IMR-90 (cell line): ENCODE results near the gene ZSCAN12. TPM values are rescaled to one million over a fixed set of nuclear protein-coding genes. Genes with fewer than 3 reads are reported as not detected.

Experiments
- ATAC-seq: fragments of 200-7000 bp; cut with Tn5 transposase; 2 replicates; pipeline ENCODE4 v1.9.1; 2020; ENCODE audit warnings: low read depth, mild to moderate bottlenecking, moderate library complexity
- BruUV-seq: library from RNA; stranded (reverse); fragments of 400-500 nt; replicated peaks from 2 replicates; lab custom pipeline; 2021; lab: Mats Ljungman, UMichigan
- CTCF ChIA-PET: fragments of 300-600 bp; formaldehyde crosslinking; extraction: SDS; loops from one replicate; lab custom pipeline; 2021; ENCODE audit warnings: antibody characterized with exemption; lab: Yijun Ruan, JAX
- POLR2A ChIA-PET: fragments of 300-600 bp; sonication (Branson Sonifier 250); formaldehyde crosslinking; loops from one replicate; lab custom pipeline; 2022; ENCODE audit warnings: antibody characterized with exemption; ENCODE audit not compliant: unreplicated experiment; lab: Charles Lee
- DNase-seq: peaks from one replicate; pipeline ENCODE4 v3.0.0; 2013
- H2AFZ ChIP-seq: replicated peaks from 2 replicates; pipeline ENCODE3; 2013; ENCODE audit warnings: low read length, mild to moderate bottlenecking; ENCODE audit not compliant: poor library complexity
- H2AK5ac ChIP-seq: 2 replicates; pipeline ENCODE4 v1.6.1; 2013; ENCODE audit warnings: low read depth, low read length, inconsistent platforms
- H2AK9ac ChIP-seq: replicated peaks from 2 replicates; pipeline ENCODE3; 2013; ENCODE audit warnings: mild to moderate bottlenecking, low read depth, low read length, moderate library complexity; ENCODE audit not compliant: poor library complexity
- H2BK120ac ChIP-seq: 2 replicates; pipeline ENCODE4 v1.6.1; 2013; ENCODE audit warnings: low read depth, low read length, inconsistent platforms
- H2BK15ac ChIP-seq: 3 replicates; pipeline ENCODE4 v1.6.1; 2013; ENCODE audit warnings: low read depth, low read length, inconsistent platforms
- H2BK20ac ChIP-seq: 2 replicates; pipeline ENCODE4 v1.6.1; 2013; ENCODE audit warnings: low read depth, mild to moderate bottlenecking, inconsistent platforms, low read length, moderate library complexity
- H2BK5ac ChIP-seq: 2 replicates; pipeline ENCODE4 v1.6.1; 2013; ENCODE audit warnings: mild to moderate bottlenecking, low read depth, low read length, inconsistent platforms; ENCODE audit not compliant: poor library complexity, severe bottlenecking
- H3K14ac ChIP-seq: replicated peaks from 2 replicates; pipeline ENCODE4 v1.6.1; 2013; ENCODE audit warnings: low read depth, low read length, inconsistent platforms
- H3K18ac ChIP-seq: 2 replicates; pipeline ENCODE4 v1.6.1; 2013; ENCODE audit warnings: low read depth, low read length, control low read depth
- H3K23ac ChIP-seq: 2 replicates; pipeline ENCODE4 v1.6.1; 2013; ENCODE audit warnings: low read depth, low read length, inconsistent platforms
- H3K27ac ChIP-seq: 2 replicates; pipeline ENCODE4 v1.5.1; 2013; ENCODE audit warnings: mild to moderate bottlenecking, control low read depth, low read length; ENCODE audit not compliant: insufficient read depth
- H3K27me3 ChIP-seq: 2 replicates; pipeline ENCODE4 v1.6.1; 2013; ENCODE audit warnings: low read length; ENCODE audit not compliant: control insufficient read depth, insufficient read depth
- H3K36me3 ChIP-seq: 2 replicates; pipeline ENCODE4 v1.6.1; 2013; ENCODE audit warnings: low read length, mixed read lengths; ENCODE audit not compliant: control insufficient read depth, insufficient read depth
- H3K4ac ChIP-seq: 2 replicates; pipeline ENCODE4 v1.6.1; 2013; ENCODE audit warnings: low read depth, low read length, inconsistent platforms
- H3K4me1 ChIP-seq: 2 replicates; pipeline ENCODE4 v1.6.1; 2013; ENCODE audit warnings: low read length, mixed read lengths; ENCODE audit not compliant: control insufficient read depth, insufficient read depth
- H3K4me2 ChIP-seq: 2 replicates; pipeline ENCODE4 v1.6.1; 2013; ENCODE audit warnings: low read depth, mild to moderate bottlenecking, control low read depth, low read length, moderate library complexity
- H3K4me3 ChIP-seq: 2 replicates; pipeline ENCODE4 v1.5.1; 2013; ENCODE audit warnings: low read depth, mild to moderate bottlenecking, control low read depth, low read length, moderate library complexity; ENCODE audit not compliant: insufficient read depth
- H3K56ac ChIP-seq: 2 replicates; pipeline ENCODE4 v1.6.1; 2013; ENCODE audit warnings: low read length, inconsistent platforms; ENCODE audit not compliant: insufficient read depth; ENCODE audit errors: extremely low read depth
- H3K79me1 ChIP-seq, 2 experiments: 2 replicates each; pipeline ENCODE4 v1.6.1; 2013; ENCODE audit warnings: low read length in 2 of 2, inconsistent platforms in 1 of 2, low read depth in 1 of 2
- H3K9ac ChIP-seq: 2 replicates; pipeline ENCODE4 v1.6.1; 2013; ENCODE audit warnings: low read depth, low read length, control low read depth
- H3K9me1 ChIP-seq: 2 replicates; pipeline ENCODE4 v1.6.1; 2013; ENCODE audit warnings: low read length, inconsistent platforms; ENCODE audit not compliant: insufficient read depth
- H3K9me3 ChIP-seq: 2 replicates; pipeline ENCODE4 v1.6.1; 2013; ENCODE audit warnings: low read length; ENCODE audit not compliant: control insufficient read depth, insufficient read depth
- H4K20me1 ChIP-seq: 2 replicates; pipeline ENCODE4 v1.6.1; 2013; ENCODE audit warnings: low read length, inconsistent platforms; ENCODE audit not compliant: insufficient read depth
- H4K5ac ChIP-seq: 2 replicates; pipeline ENCODE4 v1.6.1; 2013; ENCODE audit warnings: mild to moderate bottlenecking, low read depth, low read length, control low read depth
- H4K8ac ChIP-seq, 2 experiments: 2 replicates each; pipeline ENCODE4 v1.6.1; 2013; ENCODE audit warnings: low read depth in 2 of 2, low read length in 2 of 2, control low read depth in 1 of 2, inconsistent platforms in 1 of 2
- H4K91ac ChIP-seq: 2 replicates; pipeline ENCODE4 v1.6.1; 2013; ENCODE audit warnings: low read depth, low read length, inconsistent platforms; ENCODE audit not compliant: insufficient read depth
- BHLHE40 ChIP-seq: fragments of 150-350 bp; IDR thresholded peaks from 2 replicates; pipeline ENCODE4 v1.6.1; 2016; ENCODE audit warnings: mild to moderate bottlenecking, low read depth, low read length
- CEBPB ChIP-seq: IDR thresholded peaks from 2 replicates; pipeline ENCODE4 v1.6.1; 2012; ENCODE audit warnings: low read depth, low read length, improper control_type of control experiment
- CHD1 ChIP-seq: IDR thresholded peaks from 2 replicates; pipeline ENCODE4 v1.6.1; 2012; ENCODE audit warnings: low read depth, low read length, improper control_type of control experiment
- CTCF ChIP-seq: conservative IDR thresholded peaks from 2 replicates; pipeline ENCODE4 v1.5.1; 2012; ENCODE audit warnings: mild to moderate bottlenecking, low read depth, low read length, improper control_type of control experiment
- ELK1 ChIP-seq: fragments of 150-350 bp; IDR thresholded peaks from 2 replicates; pipeline ENCODE4 v1.6.1; 2016; ENCODE audit warnings: low read depth, mild to moderate bottlenecking, low read length, moderate library complexity, borderline replicate concordance
- FOS ChIP-seq: fragments of 150-350 bp; IDR thresholded peaks from 2 replicates; pipeline ENCODE4 v1.6.1; 2016; ENCODE audit warnings: low read depth, low read length
- MAFK ChIP-seq: IDR thresholded peaks from 2 replicates; pipeline ENCODE4 v1.6.1; 2012; ENCODE audit warnings: low read depth, low read length, improper control_type of control experiment
- MXI1 ChIP-seq: IDR thresholded peaks from 2 replicates; pipeline ENCODE4 v1.6.1; 2012; ENCODE audit warnings: low read depth, mild to moderate bottlenecking, low read length, moderate library complexity, borderline replicate concordance
- NFE2L2 ChIP-seq: fragments of 150-350 bp; IDR thresholded peaks from 2 replicates; pipeline ENCODE4 v1.6.1; 2016; ENCODE audit warnings: low read depth, mild to moderate bottlenecking, low read length
- POLR2A ChIP-seq: IDR thresholded peaks from 2 replicates; pipeline ENCODE4 v1.6.1; 2012; ENCODE audit warnings: mild to moderate bottlenecking, low read depth, low read length
- RAD21 ChIP-seq: IDR thresholded peaks from 2 replicates; pipeline ENCODE4 v1.6.1; 2012; ENCODE audit warnings: low read length, improper control_type of control experiment
- RCOR1 ChIP-seq: IDR thresholded peaks from 2 replicates; pipeline ENCODE4 v1.6.1; 2012; ENCODE audit warnings: mild to moderate bottlenecking, low read length, improper control_type of control experiment; ENCODE audit not compliant: insufficient replicate concordance
- RFX5 ChIP-seq: IDR thresholded peaks from 2 replicates; pipeline ENCODE4 v1.8.0; 2012; ENCODE audit warnings: low read depth, mild to moderate bottlenecking, low read length, moderate library complexity
- SMC3 ChIP-seq: fragments of 150-350 bp; IDR thresholded peaks from 2 replicates; pipeline ENCODE4 v1.6.1; 2016; ENCODE audit warnings: low read depth, mild to moderate bottlenecking, antibody characterized with exemption, low read length, moderate library complexity
- USF2 ChIP-seq: fragments of 150-350 bp; IDR thresholded peaks from 2 replicates; pipeline ENCODE4 v1.6.1; 2017; ENCODE audit warnings: mild to moderate bottlenecking, antibody characterized with exemption, low read length, low read depth
- WGBS, 2 experiments: methylation state at CpG; one replicate each; pipeline versions ENCODE4 v1.1.5 to v1.1.7; 2013; ENCODE audit warnings: missing lambda C conversion rate in 2 of 2; ENCODE audit not compliant: insufficient read length in 1 of 2; ENCODE audit errors: extremely low coverage in 2 of 2; 5-methylcytosine and 5-hydroxymethylcytosine counted together
- dilution Hi-C: fragments of 300-500 bp; cut with HindIII; formaldehyde crosslinking; loops from one replicate; pipeline ENCODE4 v1.14.3; 2018; ENCODE audit warnings: low sequenced_read_pairs; ENCODE audit not compliant: unreplicated experiment
- in situ Hi-C: fragments of 300-500 bp; cut with MboI; formaldehyde crosslinking; loops from 3 replicates; pipeline ENCODE4 v1.14.3; 2019; ENCODE audit warnings: low sequenced_read_pairs, inconsistent platforms, mixed read lengths
- intact Hi-C: fragments of 100-400 bp; cut with micrococcal nuclease; formaldehyde crosslinking; loops from 2 replicates; pipeline ENCODE4 v1.10.0; 2022
- polyA plus RNA-seq, 3 experiments: library from polyadenylated mRNA; depleted of rRNA; stranded (reverse); fragments of >200 nt; gene quantifications; 2 replicates each; pipeline ENCODE4 v1.2.3, GENCODE V29; 2012; ENCODE audit warnings: low replicate concordance in 1 of 3
- total RNA-seq: library from RNA; depleted of rRNA; stranded (reverse); fragments of >200 nt; gene quantifications from 2 replicates; pipeline ENCODE4 v1.2.3, GENCODE V29; 2012

Gene ZSCAN12
- total and polyA plus RNA-seq, 2 of the 4 experiments (the other 2 are of a cell fraction): 2.0 to 6.5 TPM

GRCh38 chr6:28446818-28447511 is 47.4 kb upstream of the ZSCAN12 start:
- dilution Hi-C loops (no loop called here), in situ Hi-C loops (no loop called here), intact Hi-C loops (loop anchor here (2.0 kb wide), 1 partner anchor 28 kb away; no protein-coding TSS in a partner anchor)
- Histone ChIP-seq H3K23ac (no peak overlapping the region; the same call in 1 of the 2 replicates), H3K56ac (no peak overlapping the region; the same call in 1 of the 2 replicates), H3K14ac (no peak overlapping the region), H3K4me3 (peak overlapping the region; percentile 77), H3K4ac (no peak overlapping the region), H3K27ac (no peak overlapping the region), H3K36me3 (no peaks in the 10 kb centered on the region), H2BK20ac (no peak overlapping the region), H4K91ac (no peak overlapping the region), H3K79me1 (peaks cover 7 to 12% of the 10 kb centered on the region in 2 experiments), H4K20me1 (no peaks in the 10 kb centered on the region), H3K4me1 (no peaks in the 10 kb centered on the region), H2BK15ac (no peak overlapping the region), H4K8ac (no peak overlapping the region), H3K4me2 (peak overlapping the region; percentile 93), H2BK5ac (no peak overlapping the region), H4K5ac (no peak overlapping the region), H3K27me3 (no peaks in the 10 kb centered on the region), H3K18ac (no peak overlapping the region), H3K9me1 (no peaks in the 10 kb centered on the region; the same call in 1 of the 2 replicates), H2BK120ac (no peak overlapping the region), H3K9ac (peak overlapping the region; percentile 71), H2AK9ac (no peak overlapping the region), H3K9me3 (no peaks in the 10 kb centered on the region), H2AK5ac (no peak overlapping the region), H2AFZ (peak overlapping the region; percentile 94)
- 1% methylated on average over 12 of the region's 36 CpGs; no CpG with 5 or more reads in 1 of the 2 experiments for WGBS, 2 experiments
- BruUV-seq: no TSS peak
- ATAC-seq (peak; percentile 63), DNase-seq (peak; percentile 6)
- ChIA-PET CTCF (no interaction called here), POLR2A (no interaction called here)
- no peak for TF ChIP-seq NFE2L2
- no peak for TF ChIP-seq RCOR1
- TF ChIP-seq FOS: no peak
- TF ChIP-seq MXI1: no peak
- TF ChIP-seq CEBPB: no peak
- no peak for TF ChIP-seq MAFK
- no peak for TF ChIP-seq POLR2A
- no peak for TF ChIP-seq CTCF
- TF ChIP-seq USF2: no peak
- no peak for TF ChIP-seq SMC3
- no peak for TF ChIP-seq ELK1
- TF ChIP-seq CHD1: no peak
- TF ChIP-seq RFX5: no peak
- TF ChIP-seq RAD21: no peak
- no peak for TF ChIP-seq BHLHE40
